ENCODE results near the gene KCNN2. TPM values are rescaled to one million over a fixed set of nuclear protein-coding genes. Genes with fewer than 3 reads are reported as not detected.

KCNN2 gene
- total and polyA plus RNA-seq, 2 of the 4 experiments (the other 2 are of a cell fraction), result 2.2 to 8.8 TPM

DNA sequence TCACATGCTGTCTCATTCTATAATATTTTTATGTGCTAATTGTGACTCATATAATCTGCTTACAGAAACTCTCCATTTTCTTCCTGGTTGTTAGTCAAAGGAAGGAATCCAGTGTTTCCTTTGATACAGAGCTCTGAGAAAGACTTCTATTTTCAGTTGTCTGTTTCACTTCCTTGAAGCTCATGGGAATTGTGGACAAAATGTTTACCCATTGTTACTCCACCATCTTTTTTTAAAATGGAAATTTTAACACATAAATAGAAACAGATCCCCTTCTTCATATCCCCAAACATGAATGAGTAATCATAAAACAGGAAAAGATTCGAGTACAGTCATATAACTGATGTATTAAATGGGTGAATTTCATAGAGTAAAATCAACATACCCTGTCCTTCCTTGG is 42.0 kb upstream of the KCNN2 start:
- no peak overlapping the region for H3K9ac ChIP-seq (ENCODE audit: low read depth, low read length)
- no peaks in the 10 kb centered on the region for H3K27me3 ChIP-seq (ENCODE audit: control insufficient read depth, insufficient read depth, low read length)
- H4K8ac ChIP-seq (ENCODE audit: low read depth in 2 of 2, low read length in 2 of 2), result peak overlapping the region in 1 of 2 experiments; percentile 19; a peak in 1 of 4 replicates
- no peaks in the 10 kb centered on the region for H3K36me3 ChIP-seq (ENCODE audit: control insufficient read depth, insufficient read depth, low read length)
- DNase-seq, result peak; percentile 82
- no peak overlapping the region for H3K56ac ChIP-seq (ENCODE audit: extremely low read depth, insufficient read depth, low read length)
- peak overlapping the region; percentile 85; the same call in 1 of the 2 replicates for H4K5ac ChIP-seq (ENCODE audit: low read depth, low read length)
- no peak overlapping the region for H3K4me3 ChIP-seq (ENCODE audit: insufficient read depth, low read depth, low read length)
- H3K4ac ChIP-seq (ENCODE audit: low read depth, low read length), result no peak overlapping the region
- POLR2A ChIA-PET (ENCODE audit: unreplicated experiment), result no interaction called here
- WGBS, 2 experiments (ENCODE audit: extremely low coverage in 2 of 2, insufficient read length in 1 of 2), result no CpG with 5 or more reads among the region's 1 CpG
- CTCF ChIA-PET, result no interaction called here
- H3K14ac ChIP-seq (replicated peaks; ENCODE audit: low read depth, low read length), result no peak overlapping the region
- 0 out of 2 replicates have a peak overlapping the region, but pooled peaks have one; percentile 8 for H2BK20ac ChIP-seq (ENCODE audit: low read depth, low read length)
- no peaks in the 10 kb centered on the region for H3K9me3 ChIP-seq (ENCODE audit: control insufficient read depth, insufficient read depth, low read length)
- peak overlapping the region; percentile 83 for H2BK5ac ChIP-seq (ENCODE audit: low read depth, low read length, poor library complexity, severe bottlenecking)
- H2BK120ac ChIP-seq (ENCODE audit: low read depth, low read length), result no peak overlapping the region
- in situ Hi-C loops (cut with MboI; ENCODE audit: low sequenced_read_pairs) (no loop called here), dilution Hi-C loops (cut with HindIII; ENCODE audit: low sequenced_read_pairs, unreplicated experiment) (no loop called here), intact Hi-C loops (cut with micrococcal nuclease) (no loop called here)
- H2AK9ac ChIP-seq (replicated peaks; ENCODE audit: low read depth, low read length, poor library complexity), result no peak overlapping the region
- no peaks in the 10 kb centered on the region for H3K79me1 ChIP-seq (ENCODE audit: low read depth in 1 of 2, low read length in 2 of 2)
- 0 out of 2 replicates have a peak, but pooled peaks cover 3% of the 10 kb centered on the region for H3K9me1 ChIP-seq (ENCODE audit: insufficient read depth, low read length)
- no peaks in the 10 kb centered on the region for H4K20me1 ChIP-seq (ENCODE audit: insufficient read depth, low read length)
- H2BK15ac ChIP-seq (ENCODE audit: low read depth, low read length), result no peak overlapping the region
- peak overlapping the region; percentile 29; the same call in 1 of the 2 replicates for H3K27ac ChIP-seq (ENCODE audit: insufficient read depth, low read length)
- H2AK5ac ChIP-seq (ENCODE audit: low read depth, low read length), result no peak overlapping the region
- BruUV-seq (replicated peaks), result no TSS peak
- H3K18ac ChIP-seq (ENCODE audit: low read depth, low read length), result peak overlapping the region; percentile 69; the same call in 1 of the 2 replicates
- peaks cover 4% of the 10 kb centered on the region; the same call in 1 of the 2 replicates for H3K4me1 ChIP-seq (ENCODE audit: control insufficient read depth, insufficient read depth, low read length)
- TF ChIP-seq RFX5 (IDR thresholded peaks at IDR 0.05; ENCODE audit: low read depth, low read length) (no peak), FOS (IDR thresholded peaks at IDR 0.05; ENCODE audit: low read depth, low read length) (peak; percentile 22; the same call in 1 of the 2 replicates)
- no peak overlapping the region; the same call in 1 of the 2 replicates for H3K4me2 ChIP-seq (ENCODE audit: low read depth, low read length)
- no peak overlapping the region for H3K23ac ChIP-seq (ENCODE audit: low read depth, low read length)
- no peak overlapping the region for H2AFZ ChIP-seq (replicated peaks; ENCODE audit: low read length, poor library complexity)
- H4K91ac ChIP-seq (ENCODE audit: insufficient read depth, low read depth, low read length), result no peak overlapping the region
- ATAC-seq (ENCODE audit: low read depth), result peak; percentile 88

Measured in IMR-90 (cell line).